NB4 (cell line): Measurements from ENCODE around the gene HSP90B1.

Experiments
- DNase-seq: peaks from one replicate; pipeline ENCODE4 v3.0.0; 2010; ENCODE audit warnings: low read depth
- H3K4me3 ChIP-seq: one replicate; pipeline ENCODE4 v1.5.1; 2011; ENCODE audit warnings: mild to moderate bottlenecking, low read depth, low read length, moderate library complexity
- CTCF ChIP-seq: IDR thresholded peaks from one replicate; pipeline ENCODE4 v1.5.1; 2012; ENCODE audit warnings: low read depth, low read length
- MAX ChIP-seq: IDR thresholded peaks from 2 replicates; pipeline ENCODE4 v1.6.1; 2011; ENCODE audit warnings: low read depth, low read length
- MYC ChIP-seq: IDR thresholded peaks from 2 replicates; pipeline ENCODE4 v1.6.1; 2011; ENCODE audit warnings: low read depth, low read length
- POLR2A ChIP-seq: IDR thresholded peaks from 2 replicates; pipeline ENCODE4 v1.6.1; 2011; ENCODE audit warnings: mild to moderate bottlenecking; ENCODE audit not compliant: insufficient read length; ENCODE audit errors: extremely low read depth

Gene HSP90B1

GRCh38 chr12:103905730-103906349, 24.4 kb upstream of the HSP90B1 start:
- TF ChIP-seq MAX: no peak
- no peak overlapping the region for H3K4me3 ChIP-seq
- DNase-seq: no peak

- no peak overlapping the region for H3K4me3 ChIP-seq
- no peak for TF ChIP-seq MYC
- TF ChIP-seq POLR2A: no peak
- no peak for TF ChIP-seq MAX
- no peak for TF ChIP-seq CTCF
- no peak for DNase-seq
Observed at GRCh38 chr12:103908246-103908541, 22.0 kb upstream of the HSP90B1 start.

GRCh38 chr12:103908877-103909276, 21.3 kb upstream of the HSP90B1 start:
- TF ChIP-seq MAX: no peak
- TF ChIP-seq CTCF: no peak
- no peak for TF ChIP-seq MYC
- no peak for TF ChIP-seq POLR2A
- no peak overlapping the region for H3K4me3 ChIP-seq
- no peak for DNase-seq

GRCh38 chr12:103909811-103910210, 20.4 kb upstream of the HSP90B1 start:
- TF ChIP-seq MAX: no peak
- TF ChIP-seq POLR2A: no peak
- TF ChIP-seq CTCF: no peak
- TF ChIP-seq MYC: no peak
- DNase-seq: no peak
- H3K4me3 ChIP-seq: no peak overlapping the region

GRCh38 chr12:103912069-103912468, 18.1 kb upstream of the HSP90B1 start:
- no peak overlapping the region for H3K4me3 ChIP-seq
- no peak for DNase-seq

GRCh38 chr12:103913100-103913499, 17.1 kb upstream of the HSP90B1 start:
- TF ChIP-seq POLR2A (no peak), MYC (no peak)
- H3K4me3 ChIP-seq: no peak overlapping the region
- DNase-seq: no peak

More at GRCh38 chr12:103912069-103912468, 18.1 kb upstream of the HSP90B1 start:
- TF ChIP-seq MYC: no peak
- no peak for TF ChIP-seq CTCF
- no peak for TF ChIP-seq MAX
- no peak for TF ChIP-seq POLR2A

GRCh38 chr12:103915306-103915705, 14.9 kb upstream of the HSP90B1 start:
- no peak for TF ChIP-seq CTCF
- no peak for TF ChIP-seq POLR2A
- no peak for DNase-seq
- H3K4me3 ChIP-seq: no peak overlapping the region
